HEK293 (cell line): ENCODE data around the gene MDFIC2.

Source experiments
- CTCF ChIA-PET: fragments of 350-600 bp; formaldehyde crosslinking; extraction: SDS; loops from one replicate; lab custom pipeline; 2021; ENCODE audit warnings: antibody characterized with exemption; lab: Yijun Ruan, JAX
- POLR2A ChIA-PET: fragments of 300-600 bp; formaldehyde crosslinking; extraction: SDS; loops from one replicate; lab custom pipeline; 2020; ENCODE audit warnings: antibody characterized with exemption, inconsistent platforms; lab: Yijun Ruan, JAX
- H3K27ac ChIP-seq: fragments of 200-500 bp; sonication (Bioruptor generic); 2 replicates; pipeline ENCODE4 v1.5.1; 2014; ENCODE audit warnings: low read depth, low read length, control low read depth, inconsistent platforms; ENCODE audit errors: extremely low read depth
- H3K36me3 ChIP-seq, 2 experiments: fragments of 200-500 bp in 1 of 2; sonication (Bioruptor generic) in 1 of 2; 1 replicate in 1 of 2; 2 replicates in 1 of 2; pipeline ENCODE4 v1.5.1; 2014 to 2017; ENCODE audit warnings: inconsistent platforms in 2 of 2, low read length in 2 of 2; ENCODE audit not compliant: control insufficient read depth in 2 of 2, insufficient read depth in 1 of 2
- H3K4me1 ChIP-seq: fragments of 200-500 bp; sonication (Bioruptor generic); 2 replicates; pipeline ENCODE4 v1.5.1; 2014; ENCODE audit warnings: mild to moderate bottlenecking, low read length, inconsistent platforms; ENCODE audit not compliant: control insufficient read depth, insufficient read depth
- H3K4me3 ChIP-seq: 2 replicates; pipeline ENCODE4 v1.5.1; 2011; ENCODE audit warnings: low read depth, mild to moderate bottlenecking, control low read depth, low read length, moderate library complexity
- H3K9me3 ChIP-seq: fragments of 200-500 bp; sonication (Bioruptor generic); 2 replicates; pipeline ENCODE4 v1.5.1; 2014; ENCODE audit warnings: low read depth, low read length, inconsistent platforms; ENCODE audit not compliant: control insufficient read depth, insufficient read depth
- ATF2 ChIP-seq: fragments of 450-650 bp; formaldehyde crosslinking; IDR thresholded peaks from 2 replicates; pipeline ENCODE4 v1.5.1; 2016; ENCODE audit warnings: missing biosample characterization, missing genetic modification characterization, low read depth
- BCL11B ChIP-seq: fragments of 450-650 bp; formaldehyde crosslinking; IDR thresholded peaks from 2 replicates; pipeline ENCODE4 v1.5.1; 2016; ENCODE audit warnings: low read depth, missing biosample characterization, missing genetic modification characterization
- ELK4 ChIP-seq: IDR thresholded peaks from 2 replicates; pipeline ENCODE4 v1.6.1; 2011; ENCODE audit warnings: mild to moderate bottlenecking, low read depth, low read length, borderline replicate concordance
- GLI2 ChIP-seq: fragments of 450-650 bp; formaldehyde crosslinking; IDR thresholded peaks from 2 replicates; pipeline ENCODE4; 2017; ENCODE audit warnings: missing biosample characterization, missing genetic modification characterization, low read depth, borderline replicate concordance
- KLF8 ChIP-seq: fragments of 450-650 bp; formaldehyde crosslinking; IDR thresholded peaks from 2 replicates; pipeline ENCODE4 v1.5.1; 2016; ENCODE audit warnings: missing biosample characterization, missing genetic modification characterization
- MEIS1 ChIP-seq: sonication (generic); formaldehyde crosslinking; IDR thresholded peaks from 2 replicates; pipeline ENCODE4 v1.8.1; 2022; ENCODE audit warnings: missing genetic modification reagents, mild to moderate bottlenecking, borderline replicate concordance
- MYNN ChIP-seq: fragments of 450-650 bp; formaldehyde crosslinking; IDR thresholded peaks from 2 replicates; pipeline ENCODE4 v1.5.1; 2016; ENCODE audit warnings: missing biosample characterization, missing genetic modification characterization, borderline replicate concordance
- PRDM4 ChIP-seq: fragments of 450-650 bp; formaldehyde crosslinking; IDR thresholded peaks from 2 replicates; pipeline ENCODE4 v1.5.1; 2017; ENCODE audit warnings: missing biosample characterization, missing genetic modification characterization
- RBAK ChIP-seq: fragments of 450-650 bp; formaldehyde crosslinking; IDR thresholded peaks from 2 replicates; pipeline ENCODE4 v1.5.1; 2016; ENCODE audit warnings: missing biosample characterization, missing genetic modification characterization
- TRIM28 ChIP-seq: IDR thresholded peaks from 2 replicates; pipeline ENCODE4 v1.6.1; 2011; ENCODE audit warnings: low read length, control low read depth, borderline replicate concordance
- ZBTB1 ChIP-seq: fragments of 450-650 bp; formaldehyde crosslinking; IDR thresholded peaks from 2 replicates; pipeline ENCODE4 v1.5.1; 2016; ENCODE audit warnings: missing biosample characterization, missing genetic modification characterization
- ZBTB8A ChIP-seq: fragments of 450-650 bp; formaldehyde crosslinking; IDR thresholded peaks from 2 replicates; pipeline ENCODE4 v1.5.1; 2016; ENCODE audit warnings: missing biosample characterization, missing genetic modification characterization
- ZNF121 ChIP-seq: fragments of 450-650 bp; formaldehyde crosslinking; IDR thresholded peaks from 2 replicates; pipeline ENCODE4 v1.5.1; 2016; ENCODE audit warnings: missing biosample characterization, missing genetic modification characterization
- ZNF175 ChIP-seq: fragments of 450-650 bp; formaldehyde crosslinking; IDR thresholded peaks from 2 replicates; pipeline ENCODE4 v1.5.1; 2016; ENCODE audit warnings: missing biosample characterization, missing genetic modification characterization
- ZNF184 ChIP-seq: fragments of 450-650 bp; IDR thresholded peaks from 2 replicates; pipeline ENCODE4 v1.5.1; 2018; ENCODE audit warnings: missing biosample characterization, mild to moderate bottlenecking, missing genetic modification characterization
- ZNF19 ChIP-seq: fragments of 450-650 bp; formaldehyde crosslinking; IDR thresholded peaks from 2 replicates; pipeline ENCODE4; 2016; ENCODE audit warnings: missing biosample characterization, missing genetic modification characterization, low read depth
- ZNF324 ChIP-seq: fragments of 450-650 bp; formaldehyde crosslinking; IDR thresholded peaks from 2 replicates; pipeline ENCODE4 v1.5.1; 2016; ENCODE audit warnings: missing biosample characterization, missing genetic modification characterization
- ZNF37A ChIP-seq: fragments of 450-650 bp; IDR thresholded peaks from 2 replicates; pipeline ENCODE4 v1.5.1; 2018; ENCODE audit warnings: missing biosample characterization, missing genetic modification characterization
- ZNF404 ChIP-seq: fragments of 450-650 bp; formaldehyde crosslinking; IDR thresholded peaks from 2 replicates; pipeline ENCODE4 v1.5.1; 2017; ENCODE audit warnings: missing biosample characterization, missing genetic modification characterization
- ZNF426 ChIP-seq: fragments of 450-650 bp; formaldehyde crosslinking; IDR thresholded peaks from 2 replicates; pipeline ENCODE4 v1.5.1; 2017; ENCODE audit warnings: missing biosample characterization, missing genetic modification characterization, mild to moderate bottlenecking, inconsistent platforms, moderate library complexity
- ZNF513 ChIP-seq: fragments of 450-650 bp; IDR thresholded peaks from 2 replicates; pipeline ENCODE4 v1.5.1; 2018; ENCODE audit warnings: missing biosample characterization, missing genetic modification characterization
- ZNF561 ChIP-seq: fragments of 450-650 bp; IDR thresholded peaks from 2 replicates; pipeline ENCODE4 v1.5.1; 2018; ENCODE audit warnings: missing biosample characterization, missing genetic modification characterization, borderline replicate concordance
- ZNF621 ChIP-seq: fragments of 450-650 bp; formaldehyde crosslinking; IDR thresholded peaks from 2 replicates; pipeline ENCODE4 v1.5.1; 2017; ENCODE audit warnings: missing biosample characterization, missing genetic modification characterization
- ZNF626 ChIP-seq: fragments of 450-650 bp; sonication (Bioruptor Pico); formaldehyde crosslinking; IDR thresholded peaks from 2 replicates; pipeline ENCODE4 v1.5.1; 2018; ENCODE audit warnings: missing biosample characterization, missing genetic modification characterization, inconsistent platforms
- ZNF707 ChIP-seq: fragments of 450-650 bp; formaldehyde crosslinking; IDR thresholded peaks from 2 replicates; pipeline ENCODE4 v1.5.1; 2016; ENCODE audit warnings: missing biosample characterization, missing genetic modification characterization
- ZNF837 ChIP-seq: fragments of 450-650 bp; formaldehyde crosslinking; IDR thresholded peaks from 2 replicates; pipeline ENCODE4 v1.5.1; 2016; ENCODE audit warnings: missing biosample characterization, missing genetic modification characterization
- ZSCAN30 ChIP-seq: fragments of 450-650 bp; IDR thresholded peaks from 2 replicates; pipeline ENCODE4 v1.5.1; 2018; ENCODE audit warnings: missing biosample characterization, mild to moderate bottlenecking, missing genetic modification characterization, moderate library complexity

The MDFIC2 gene

GRCh38 chr3:70231266-70231701, 81.2 kb downstream of the MDFIC2 start:
- no peaks in the 10 kb centered on the region for H3K4me1 ChIP-seq
- CTCF ChIA-PET: no interaction called here
- H3K9me3 ChIP-seq: no peaks in the 10 kb centered on the region
- no peak overlapping the region for H3K4me3 ChIP-seq
- POLR2A ChIA-PET: no interaction called here
- TF ChIP-seq ATF2 (tag by site-specific recombination) (no peak), GLI2 (no peak), ZNF37A (no peak), ZNF19 (no peak), ZNF404 (no peak), ZNF426 (tag by site-specific recombination) (no peak), ZBTB1 (tag by site-specific recombination) (no peak), ZBTB8A (tag by site-specific recombination) (no peak), ZNF621 (no peak), ZNF175 (tag by site-specific recombination) (no peak), ZNF513 (tag by site-specific recombination) (no peak), ELK4 (no peak), ZNF626 (tag by site-specific recombination) (no peak), ZNF324 (tag by site-specific recombination) (no peak), ZNF561 (tag by site-specific recombination) (no peak), KLF8 (tag by site-specific recombination) (no peak)
- H3K36me3 ChIP-seq: no peaks in the 10 kb centered on the region
- no peak overlapping the region for H3K27ac ChIP-seq

GRCh38 chr3:70227437-70227836, 85.0 kb downstream of the MDFIC2 start:
- Histone ChIP-seq H3K27ac (no peak overlapping the region), H3K36me3 (no peaks in the 10 kb centered on the region), H3K4me3 (no peak overlapping the region), H3K4me1 (no peaks in the 10 kb centered on the region), H3K9me3 (no peaks in the 10 kb centered on the region)
- CTCF ChIA-PET: no interaction called here
- no peak for TF ChIP-seq ZNF837 (tag by site-specific recombination)
- TF ChIP-seq ZNF707: no peak
- POLR2A ChIA-PET: no interaction called here

GRCh38 chr3:70225146-70225545, 87.3 kb downstream of the MDFIC2 start:
- no peak for TF ChIP-seq BCL11B (tag by site-specific recombination)
- TF ChIP-seq ZSCAN30: no peak
- no peak for TF ChIP-seq MEIS1
- TF ChIP-seq ZNF184 (tag by site-specific recombination): no peak
- TF ChIP-seq TRIM28: no peak
- TF ChIP-seq RBAK (tag by site-specific recombination): no peak
- TF ChIP-seq PRDM4 (tag by site-specific recombination): no peak
- no peak for TF ChIP-seq KLF8 (tag by site-specific recombination)
- no peak for TF ChIP-seq MYNN (tag by site-specific recombination)
- no peak for TF ChIP-seq ZNF121 (tag by site-specific recombination)
- Histone ChIP-seq H3K4me3 (no peak overlapping the region), H3K4me1 (no peaks in the 10 kb centered on the region), H3K36me3 (no peaks in the 10 kb centered on the region), H3K9me3 (no peaks in the 10 kb centered on the region), H3K27ac (no peak overlapping the region)
- ChIA-PET POLR2A (no interaction called here), CTCF (no interaction called here)
